Measurements from ENCODE around the gene C1orf210. TPM values are rescaled to one million over a fixed set of nuclear protein-coding genes. Genes with fewer than 3 reads are reported as not detected.
A peak's percentile ranks its signal among the peaks of the same experiment; 100 is the strongest.

C1orf210 gene
- total and polyA plus RNA-seq, 3 experiments from 2014 or later, result not detected

- no peak overlapping the region for H3K27ac ChIP-seq (ENCODE audit: low read depth, low read length)
- no peaks in the 10 kb centered on the region for H3K36me3 Mint-ChIP-seq
- no peak overlapping the region for H3K4me3 ChIP-seq (ENCODE audit: low read length)
- POLR2A ChIA-PET, result no interaction called here
- H3K27me3 Mint-ChIP-seq, result peaks cover 11 to 21% of the 10 kb centered on the region in 2 donors
- H3K4me1 Mint-ChIP-seq, result peaks cover 8 to 15% (median 11%) of the 10 kb centered on the region in 3 donors
- peaks cover 10% of the 10 kb centered on the region for H3K4me1 ChIP-seq (ENCODE audit: insufficient read depth, low read length)
- no peaks in the 10 kb centered on the region for H3K9me3 ChIP-seq (ENCODE audit: low read length)
- H3K9me3 Mint-ChIP-seq, result peaks cover 0 to 8% (median 0%) of the 10 kb centered on the region in 5 donors
- peak in 1 of 5 donors; percentile 29 for DNase-seq
- H3K36me3 ChIP-seq (ENCODE audit: insufficient read depth, low read length), result no peaks in the 10 kb centered on the region
- no peak overlapping the region for H3K4me3 Mint-ChIP-seq
- H3K27ac Mint-ChIP-seq, result peak overlapping the region in 2 of 8 donors; percentile 82 to 85
- H3K27me3 ChIP-seq (ENCODE audit: insufficient read depth, low read length, poor library complexity, severe bottlenecking), result no peaks in the 10 kb centered on the region
- CTCF ChIA-PET, result no interaction called here
Observed at GRCh38 chr1:43277116-43277876, 8.1 kb downstream of the C1orf210 start.

- CTCF ChIA-PET, result no interaction called here
- Mint-ChIP-seq H3K36me3 (no peaks in the 10 kb centered on the region), H3K27ac (peak overlapping the region in 1 of 8 donors; percentile 85), H3K9me3 (peaks cover 0 to 8% (median 0%) of the 10 kb centered on the region in 5 donors), H3K4me3 (peak overlapping the region in 1 of 7 donors; percentile 29), H3K4me1 (peaks cover 8 to 15% (median 11%) of the 10 kb centered on the region in 3 donors), H3K27me3 (peaks cover 11 to 26% of the 10 kb centered on the region in 2 donors)
- no peaks in the 10 kb centered on the region for H3K9me3 ChIP-seq (ENCODE audit: low read length)
- no peak overlapping the region for H3K27ac ChIP-seq (ENCODE audit: low read depth, low read length)
- peaks cover 10% of the 10 kb centered on the region for H3K4me1 ChIP-seq (ENCODE audit: insufficient read depth, low read length)
- H3K27me3 ChIP-seq (ENCODE audit: insufficient read depth, low read length, poor library complexity, severe bottlenecking), result no peaks in the 10 kb centered on the region
- POLR2A ChIA-PET, result no interaction called here
- DNase-seq, result no peak
- H3K4me3 ChIP-seq (ENCODE audit: low read length), result no peak overlapping the region
- no peaks in the 10 kb centered on the region for H3K36me3 ChIP-seq (ENCODE audit: insufficient read depth, low read length)
Observed at GRCh38 chr1:43276673-43277072, 8.7 kb downstream of the C1orf210 start.

GRCh38 chr1:43275826-43276620 lies 9.4 kb downstream of the C1orf210 start:
- no peak overlapping the region for H3K27ac ChIP-seq (ENCODE audit: low read depth, low read length)
- H3K4me3 ChIP-seq (ENCODE audit: low read length), result no peak overlapping the region
- H3K9me3 ChIP-seq (ENCODE audit: low read length), result no peaks in the 10 kb centered on the region
- Mint-ChIP-seq H3K4me3 (peak overlapping the region in 1 of 7 donors; percentile 8), H3K4me1 (peaks cover 10 to 17% (median 13%) of the 10 kb centered on the region in 3 donors), H3K36me3 (no peaks in the 10 kb centered on the region), H3K27ac (no peak overlapping the region), H3K27me3 (peaks cover 13 to 33% of the 10 kb centered on the region in 2 donors), H3K9me3 (peaks cover 0 to 8% (median 0%) of the 10 kb centered on the region in 5 donors)
- POLR2A ChIA-PET, result no interaction called here
- DNase-seq, result peak in 1 of 5 donors; percentile 23
- H3K4me1 ChIP-seq (ENCODE audit: insufficient read depth, low read length), result peaks cover 10% of the 10 kb centered on the region
- no peaks in the 10 kb centered on the region for H3K27me3 ChIP-seq (ENCODE audit: insufficient read depth, low read length, poor library complexity, severe bottlenecking)
- H3K36me3 ChIP-seq (ENCODE audit: insufficient read depth, low read length), result no peaks in the 10 kb centered on the region
- CTCF ChIA-PET, result no interaction called here

- ChIA-PET POLR2A (no interaction called here), CTCF (no interaction called here)
- no peaks in the 10 kb centered on the region for H3K27me3 ChIP-seq (ENCODE audit: insufficient read depth, low read length, poor library complexity, severe bottlenecking)
- no peak for DNase-seq
- H3K4me3 ChIP-seq (ENCODE audit: low read length), result peak overlapping the region; percentile 10
- Mint-ChIP-seq H3K27me3 (peaks cover 13 to 31% of the 10 kb centered on the region in 2 donors), H3K4me1 (peaks cover 16 to 29% (median 25%) of the 10 kb centered on the region in 3 donors), H3K36me3 (no peaks in the 10 kb centered on the region), H3K4me3 (peak overlapping the region in 4 of 7 donors; percentile 45 to 74 (median 60)), H3K27ac (peak overlapping the region in 4 of 8 donors; percentile 38 to 88 (median 80)), H3K9me3 (peaks cover 0 to 8% (median 0%) of the 10 kb centered on the region in 5 donors)
- H3K36me3 ChIP-seq (ENCODE audit: insufficient read depth, low read length), result no peaks in the 10 kb centered on the region
- H3K4me1 ChIP-seq (ENCODE audit: insufficient read depth, low read length), result peaks cover 10% of the 10 kb centered on the region
- no peaks in the 10 kb centered on the region for H3K9me3 ChIP-seq (ENCODE audit: low read length)
- no peak overlapping the region for H3K27ac ChIP-seq (ENCODE audit: low read depth, low read length)
Observed at GRCh38 chr1:43274804-43275180, 10.6 kb downstream of the C1orf210 start.

- H3K27ac ChIP-seq (ENCODE audit: low read depth, low read length), result no peak overlapping the region
- H3K4me3 ChIP-seq (ENCODE audit: low read length), result peak overlapping the region; percentile 10
- H3K36me3 ChIP-seq (ENCODE audit: insufficient read depth, low read length), result no peaks in the 10 kb centered on the region
- no peaks in the 10 kb centered on the region for H3K27me3 ChIP-seq (ENCODE audit: insufficient read depth, low read length, poor library complexity, severe bottlenecking)
- CTCF ChIA-PET, result no interaction called here
- H3K9me3 Mint-ChIP-seq, result peaks cover 0 to 8% (median 0%) of the 10 kb centered on the region in 5 donors
- DNase-seq, result peak in 1 of 5 donors; percentile 28
- POLR2A ChIA-PET, result no interaction called here
- H3K4me1 Mint-ChIP-seq, result peaks cover 16 to 29% (median 25%) of the 10 kb centered on the region in 3 donors
- peaks cover 10% of the 10 kb centered on the region for H3K4me1 ChIP-seq (ENCODE audit: insufficient read depth, low read length)
- H3K4me3 Mint-ChIP-seq, result peak overlapping the region in 4 of 7 donors; percentile 45 to 74 (median 60)
- peaks cover 13 to 35% of the 10 kb centered on the region in 2 donors for H3K27me3 Mint-ChIP-seq
- no peaks in the 10 kb centered on the region for H3K9me3 ChIP-seq (ENCODE audit: low read length)
- H3K27ac Mint-ChIP-seq, result peak overlapping the region in 7 of 8 donors; percentile 24 to 88 (median 53)
- H3K36me3 Mint-ChIP-seq, result no peaks in the 10 kb centered on the region
Observed at GRCh38 chr1:43274125-43274803, 11.1 kb downstream of the C1orf210 start.

GRCh38 chr1:43273708-43274107 lies 11.7 kb downstream of the C1orf210 start:
- ChIA-PET POLR2A (interaction anchor here (0.5 kb wide), 1 partner anchor 721 kb away, joined by 3 read pairs; no protein-coding TSS in a partner anchor), CTCF (no interaction called here)
- peaks cover 16 to 29% (median 25%) of the 10 kb centered on the region in 3 donors for H3K4me1 Mint-ChIP-seq
- no peak overlapping the region for H3K27ac ChIP-seq (ENCODE audit: low read depth, low read length)
- H3K36me3 Mint-ChIP-seq, result no peaks in the 10 kb centered on the region
- DNase-seq, result no peak
- peaks cover 13 to 38% of the 10 kb centered on the region in 2 donors for H3K27me3 Mint-ChIP-seq
- H3K4me3 Mint-ChIP-seq, result peak overlapping the region in 1 of 7 donors; percentile 8
- no peaks in the 10 kb centered on the region for H3K9me3 ChIP-seq (ENCODE audit: low read length)
- peaks cover 0 to 8% (median 0%) of the 10 kb centered on the region in 5 donors for H3K9me3 Mint-ChIP-seq
- no peak overlapping the region for H3K4me3 ChIP-seq (ENCODE audit: low read length)
- peaks cover 10% of the 10 kb centered on the region for H3K4me1 ChIP-seq (ENCODE audit: insufficient read depth, low read length)
- no peaks in the 10 kb centered on the region for H3K36me3 ChIP-seq (ENCODE audit: insufficient read depth, low read length)
- H3K27ac Mint-ChIP-seq, result peak overlapping the region in 1 of 8 donors; percentile 70
- no peaks in the 10 kb centered on the region for H3K27me3 ChIP-seq (ENCODE audit: insufficient read depth, low read length, poor library complexity, severe bottlenecking)

GRCh38 chr1:43272576-43273571 lies 12.5 kb downstream of the C1orf210 start:
- H3K27ac ChIP-seq (ENCODE audit: low read depth, low read length), result no peak overlapping the region
- Mint-ChIP-seq H3K27ac (no peak overlapping the region), H3K36me3 (no peaks in the 10 kb centered on the region), H3K4me1 (peaks cover 16 to 29% (median 25%) of the 10 kb centered on the region in 3 donors), H3K27me3 (peaks cover 13 to 34% of the 10 kb centered on the region in 2 donors), H3K4me3 (no peak overlapping the region), H3K9me3 (peaks cover 0 to 8% (median 0%) of the 10 kb centered on the region in 5 donors)
- H3K4me3 ChIP-seq (ENCODE audit: low read length), result no peak overlapping the region
- H3K4me1 ChIP-seq (ENCODE audit: insufficient read depth, low read length), result peaks cover 10% of the 10 kb centered on the region
- POLR2A ChIA-PET, result interaction anchor here (0.5 kb wide), 1 partner anchor 722 kb away, joined by 3 read pairs; no protein-coding TSS in a partner anchor
- H3K9me3 ChIP-seq (ENCODE audit: low read length), result no peaks in the 10 kb centered on the region
- DNase-seq, result no peak
- H3K36me3 ChIP-seq (ENCODE audit: insufficient read depth, low read length), result no peaks in the 10 kb centered on the region
- H3K27me3 ChIP-seq (ENCODE audit: insufficient read depth, low read length, poor library complexity, severe bottlenecking), result no peaks in the 10 kb centered on the region
- CTCF ChIA-PET, result no interaction called here

Measured in CD8-positive, alpha-beta memory T cell (primary cell).